Calu3 (cell line): Measurements from ENCODE around the gene PCMTD2. TPM values are rescaled to one million over a fixed set of nuclear protein-coding genes. Genes with fewer than 3 reads are reported as not detected.

Source experiments
- BruUV-seq: library from RNA; stranded (reverse); fragments of 400-500 nt; replicated peaks from 2 replicates; lab custom pipeline; 2021; lab: Mats Ljungman, UMichigan
- CTCF ChIA-PET: fragments of 300-600 bp; sonication (Branson Sonifier 250); formaldehyde crosslinking; loops from one replicate; lab custom pipeline; 2022; ENCODE audit warnings: antibody characterized with exemption; lab: Charles Lee
- DNase-seq: peaks from one replicate; pipeline ENCODE4 v3.0.0; 2022
- H3K27ac Mint-ChIP-seq: one replicate; pipeline ENCODE4 v1.8.0; 2022; ENCODE audit warnings: mixed read lengths; ENCODE audit not compliant: unreplicated experiment
- H3K27me3 Mint-ChIP-seq: one replicate; pipeline ENCODE4 v1.8.0; 2022; ENCODE audit warnings: mixed read lengths; ENCODE audit not compliant: unreplicated experiment
- H3K36me3 Mint-ChIP-seq: one replicate; pipeline ENCODE4 v1.8.0; 2022; ENCODE audit warnings: mild to moderate bottlenecking, moderate library complexity, mixed read lengths; ENCODE audit not compliant: insufficient read depth, unreplicated experiment
- H3K4me1 Mint-ChIP-seq: one replicate; pipeline ENCODE4 v1.8.0; 2022; ENCODE audit warnings: mild to moderate bottlenecking, low read depth, mixed read lengths; ENCODE audit not compliant: unreplicated experiment
- H3K4me3 Mint-ChIP-seq: one replicate; pipeline ENCODE4 v1.8.0; 2022; ENCODE audit warnings: mild to moderate bottlenecking, low read depth, moderate library complexity, mixed read lengths; ENCODE audit not compliant: unreplicated experiment
- H3K9me3 Mint-ChIP-seq: one replicate; pipeline ENCODE4 v1.8.0; 2022; ENCODE audit warnings: low read depth, mixed read lengths; ENCODE audit not compliant: unreplicated experiment
- CTCF ChIP-seq: fragments of 200-600 bp; IDR thresholded peaks from one replicate; pipeline ENCODE4 v1.8.0; 2022; ENCODE audit warnings: antibody characterized with exemption; ENCODE audit not compliant: unreplicated experiment
- intact Hi-C: fragments of 100-400 bp; cut with micrococcal nuclease; formaldehyde crosslinking; loops from one replicate; pipeline ENCODE4 v1.10.0; 2022; ENCODE audit not compliant: unreplicated experiment
- total RNA-seq: library from RNA; stranded (reverse); gene quantifications from 2 replicates; pipeline ENCODE4 v1.2.3, GENCODE V29; 2022

Gene PCMTD2
- total RNA-seq, 1 experiment from 2014 or later, result 62.2 TPM

- no TSS peak for BruUV-seq
- intact Hi-C loops, result no loop called here
- no peak for DNase-seq
- Mint-ChIP-seq H3K27ac (no peak overlapping the region), H3K4me3 (no peak overlapping the region), H3K9me3 (no peaks in the 10 kb centered on the region), H3K27me3 (peaks cover 73% of the 10 kb centered on the region), H3K4me1 (no peaks in the 10 kb centered on the region), H3K36me3 (no peaks in the 10 kb centered on the region)
- no peak for TF ChIP-seq CTCF
- CTCF ChIA-PET, result no interaction called here
Observed at GRCh38 chr20:64209148-64209547, 46.4 kb upstream of the PCMTD2 start.

GRCh38 chr20:64210656-64211369, 44.7 kb upstream of the PCMTD2 start:
- Mint-ChIP-seq H3K9me3 (no peaks in the 10 kb centered on the region), H3K4me1 (no peaks in the 10 kb centered on the region), H3K4me3 (no peak overlapping the region), H3K27me3 (peaks cover 81% of the 10 kb centered on the region), H3K27ac (no peak overlapping the region), H3K36me3 (no peaks in the 10 kb centered on the region)
- intact Hi-C loops, result no loop called here
- BruUV-seq, result no TSS peak
- CTCF ChIA-PET, result interaction anchor here (1.0 kb wide), 1 partner anchor 23 kb away, joined by 3 read pairs; no protein-coding TSS in a partner anchor
- DNase-seq, result no peak
- TF ChIP-seq CTCF, result no peak

GRCh38 chr20:64211874-64212658, 43.5 kb upstream of the PCMTD2 start:
- H3K36me3 Mint-ChIP-seq, result no peaks in the 10 kb centered on the region
- no peaks in the 10 kb centered on the region for H3K4me1 Mint-ChIP-seq
- H3K4me3 Mint-ChIP-seq, result no peak overlapping the region
- no TSS peak for BruUV-seq
- intact Hi-C loops, result no loop called here
- DNase-seq, result no peak
- no peak for TF ChIP-seq CTCF
- CTCF ChIA-PET, result interaction anchor here (1.0 kb wide), 1 partner anchor 22 kb away, joined by 3 read pairs; no protein-coding TSS in a partner anchor
- no peaks in the 10 kb centered on the region for H3K9me3 Mint-ChIP-seq
- no peak overlapping the region for H3K27ac Mint-ChIP-seq
- H3K27me3 Mint-ChIP-seq, result peaks cover 73% of the 10 kb centered on the region

- Mint-ChIP-seq H3K36me3 (no peaks in the 10 kb centered on the region), H3K27me3 (peaks cover 66% of the 10 kb centered on the region), H3K27ac (no peak overlapping the region), H3K4me1 (no peaks in the 10 kb centered on the region), H3K9me3 (no peaks in the 10 kb centered on the region), H3K4me3 (no peak overlapping the region)
- intact Hi-C loops, result no loop called here
- no peak for TF ChIP-seq CTCF
- DNase-seq, result no peak
- CTCF ChIA-PET, result no interaction called here
- no TSS peak for BruUV-seq
Observed at GRCh38 chr20:64212755-64213154, 42.8 kb upstream of the PCMTD2 start.
